KG1 (cell line): ENCODE results near the gene C1QB.
"Not testable (repeated sequence)": the region's sequence is repeated elsewhere in the genome, so short reads cannot be mapped to it uniquely, and the experiment has no call there.

ENCODE experiments used
- DNase-seq: peaks from one replicate; lab custom pipeline; 2025; lab: John Stamatoyannopoulos, UW

C1QB gene

DNA sequence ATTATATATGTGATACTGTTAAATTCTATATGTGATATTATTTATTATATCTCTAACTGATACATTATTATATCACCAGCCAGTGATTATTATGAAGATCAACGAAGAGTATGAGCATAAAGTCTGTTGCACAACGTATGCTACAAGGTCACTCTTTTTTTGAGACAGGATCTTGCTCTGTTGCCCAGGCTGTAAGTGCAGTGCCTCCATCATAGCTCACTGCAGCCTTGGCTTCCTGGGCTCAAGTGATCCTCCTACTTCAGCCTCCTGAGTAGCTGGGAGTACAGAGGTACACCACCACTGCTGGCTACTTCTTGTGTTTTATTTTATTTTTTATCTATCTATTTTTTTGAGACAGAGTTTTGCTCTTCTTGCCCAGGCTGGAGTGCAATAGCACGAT lies 43.6 kb downstream of the C1QB start:
- DNase-seq: no peak

DNA sequence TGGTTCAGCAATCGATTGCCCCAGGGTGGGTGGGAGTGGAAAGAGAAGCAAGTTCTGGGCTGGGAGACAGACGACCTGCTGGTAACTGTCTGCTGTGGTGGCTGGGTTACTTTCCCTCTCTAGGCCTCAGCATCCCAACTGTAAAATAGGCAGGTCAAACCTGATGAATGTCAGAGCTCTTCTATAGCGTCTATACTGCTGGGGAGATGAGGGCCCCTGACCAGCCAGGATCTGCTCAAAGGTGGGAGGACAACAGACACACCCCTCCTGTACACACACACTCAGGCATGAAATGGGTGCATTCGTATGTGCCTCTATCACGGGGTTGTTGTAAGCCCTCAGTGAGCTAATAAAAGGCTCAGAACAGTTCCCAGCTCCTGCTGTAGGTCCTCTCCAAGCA lies 44.9 kb downstream of the C1QB start:
- no peak for DNase-seq

DNA sequence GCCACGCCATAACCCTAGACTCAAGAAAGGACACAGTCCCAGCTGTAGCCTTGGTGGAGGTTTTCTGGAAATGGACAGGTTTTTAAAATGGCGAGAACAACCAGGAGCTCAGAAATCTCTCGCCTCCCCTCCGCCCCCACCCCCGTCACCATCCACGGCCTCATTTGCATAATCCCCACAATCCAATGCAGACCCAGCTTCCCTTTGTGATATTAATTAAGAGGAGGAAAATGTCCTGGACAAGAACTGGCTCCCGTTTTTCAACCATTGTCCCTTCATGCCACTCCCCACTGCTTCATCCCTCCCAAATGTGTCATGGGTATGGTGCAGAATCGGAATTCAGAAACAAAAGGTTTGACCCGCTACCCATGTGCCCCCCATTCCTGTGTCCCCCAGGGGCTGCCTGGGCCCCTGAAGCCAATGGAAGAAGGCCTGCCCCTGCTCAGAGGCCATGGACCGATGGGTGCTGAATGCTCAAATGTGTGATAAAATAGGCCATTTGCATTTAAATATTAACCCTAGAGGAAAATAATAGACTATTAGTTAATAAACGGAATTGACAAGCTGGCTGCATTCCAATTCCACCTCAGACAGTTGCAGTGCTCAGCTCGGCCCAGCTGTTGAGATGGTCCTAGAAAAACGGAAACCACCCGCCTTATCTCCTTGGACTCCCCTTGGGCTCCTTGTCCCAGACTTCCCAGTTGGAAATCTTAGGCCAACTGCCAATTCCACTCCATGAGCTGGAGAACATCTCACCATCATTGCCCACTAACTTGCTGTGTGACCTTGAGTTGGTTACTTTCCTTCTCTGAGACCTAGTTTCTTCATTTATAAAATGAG lies 46.9 kb downstream of the C1QB start:
- DNase-seq: no peak

DNA sequence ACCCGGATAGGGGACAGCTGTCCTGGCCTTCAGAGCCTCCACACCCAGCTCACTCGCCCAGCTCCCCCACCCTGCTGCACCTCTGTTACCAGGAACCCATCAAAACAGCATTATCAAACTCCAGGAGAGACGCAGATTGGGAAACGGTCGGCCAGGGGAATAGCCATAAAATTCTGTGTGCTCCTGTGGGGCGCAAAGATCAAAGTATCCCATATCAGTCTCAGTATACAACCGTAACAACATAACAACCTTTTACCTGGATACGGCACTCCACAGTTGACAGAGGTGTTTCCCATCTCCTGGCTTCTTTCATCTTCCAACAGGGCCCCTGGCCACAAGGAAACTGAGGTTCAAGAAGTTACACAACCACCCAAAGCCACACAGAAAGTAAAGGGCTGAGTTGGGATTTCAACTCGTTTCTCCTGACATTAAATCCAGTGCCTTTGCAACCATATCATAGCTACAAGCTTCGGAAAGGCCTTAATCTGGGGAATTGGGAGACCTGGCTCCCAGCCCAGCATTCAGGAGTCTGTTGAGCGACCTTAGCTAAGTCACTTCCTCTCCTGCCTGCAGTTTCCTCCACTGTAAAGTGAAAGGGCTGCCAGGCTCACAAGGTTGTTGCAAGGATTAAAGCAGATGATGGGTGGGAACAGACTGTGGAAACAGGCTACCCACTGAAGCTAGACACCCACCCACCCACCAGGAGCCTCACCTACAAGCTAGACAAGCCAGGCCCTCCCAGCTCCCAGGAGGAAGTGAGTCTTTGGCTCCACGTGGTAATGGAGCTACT lies 49.5 kb downstream of the C1QB start:
- DNase-seq: no peak

DNA sequence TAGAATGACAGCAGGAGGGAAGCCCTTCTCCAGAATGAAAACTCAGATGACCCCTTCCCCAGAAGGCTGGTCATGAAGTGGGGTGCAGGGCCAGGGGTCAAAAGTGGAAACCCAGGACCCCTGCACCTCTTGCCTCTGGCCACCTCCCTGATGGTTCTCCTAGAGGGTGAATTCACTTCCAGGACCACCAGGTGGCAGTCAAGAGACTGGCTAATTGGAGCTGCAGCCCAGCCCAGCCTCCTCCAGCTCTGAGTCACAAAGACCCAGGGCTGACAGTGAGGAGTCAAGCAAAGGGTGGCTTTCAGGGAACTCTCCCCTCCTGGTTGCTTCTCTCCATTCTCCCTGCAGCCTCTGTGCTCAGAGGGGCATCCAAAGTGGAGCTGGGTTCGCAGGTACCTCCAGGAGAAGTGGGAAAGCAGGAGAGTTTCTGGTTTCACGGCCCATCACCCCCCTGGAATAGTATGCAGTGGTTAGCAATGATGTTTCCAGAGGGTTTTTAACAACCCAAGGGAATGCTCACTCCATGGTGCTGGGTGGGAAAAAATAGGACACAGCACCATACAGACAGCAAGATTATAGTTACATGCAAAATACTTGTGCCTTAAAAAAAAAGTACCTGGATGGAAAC lies 51.5 kb downstream of the C1QB start:
- DNase-seq: peak; percentile 63

DNA sequence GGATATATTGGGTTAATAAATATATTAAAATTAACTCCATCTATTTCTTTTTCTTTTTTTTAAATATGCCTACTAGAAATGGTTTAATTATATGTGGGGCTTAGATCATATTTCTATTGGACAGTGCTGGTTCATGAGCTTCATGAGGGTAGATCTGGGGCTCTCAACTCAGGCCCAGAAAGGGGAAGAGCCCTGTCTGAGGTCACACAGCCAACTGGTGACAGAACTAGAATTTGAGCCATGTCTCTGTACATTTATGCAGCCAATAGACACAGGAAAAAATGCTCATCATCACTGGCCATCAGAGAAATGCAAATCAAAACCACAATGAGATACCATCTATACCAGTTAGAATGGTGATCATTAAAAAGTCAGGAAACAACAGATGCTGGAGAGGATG lies 52.5 kb downstream of the C1QB start:
- DNase-seq: no peak

DNA sequence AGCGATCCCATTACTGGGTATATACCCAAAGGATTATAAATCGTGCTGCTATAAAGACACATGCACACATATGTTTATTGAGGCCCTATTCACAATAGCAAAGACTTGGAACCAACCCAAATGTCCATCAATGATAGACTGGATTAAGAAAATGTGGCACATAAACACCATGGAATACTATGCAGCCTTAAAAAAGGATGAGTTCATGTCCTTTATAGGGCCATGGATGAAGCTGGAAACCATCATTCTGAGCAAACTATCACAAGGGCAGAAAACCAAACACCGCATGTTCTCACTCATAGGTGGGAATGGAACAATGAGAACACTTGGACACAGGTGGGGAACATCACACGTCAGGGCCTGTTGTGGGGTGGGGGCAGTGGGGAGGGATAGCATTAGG lies 53.1 kb downstream of the C1QB start:
- DNase-seq: not testable (repeated sequence)

DNA sequence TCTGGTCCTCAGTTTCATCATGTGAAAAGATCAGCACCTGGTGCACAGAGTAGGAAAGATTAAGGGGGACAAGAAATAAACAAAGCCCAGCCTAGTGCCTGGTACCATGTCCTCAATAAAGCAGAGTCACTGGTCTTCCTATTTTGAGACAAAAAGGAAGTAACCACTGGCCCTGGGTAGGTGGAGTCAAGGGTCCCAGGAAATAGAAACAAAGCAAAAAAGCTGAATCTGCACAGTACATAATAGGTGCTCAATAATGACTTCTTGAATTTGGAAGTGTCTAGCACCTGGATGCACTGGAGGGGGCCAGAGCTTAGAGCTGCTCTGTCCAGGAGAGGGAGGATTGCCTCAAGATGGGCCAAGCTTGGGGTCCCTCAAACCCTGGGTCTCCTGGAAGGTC lies 55.7 kb downstream of the C1QB start:
- no peak for DNase-seq

DNA sequence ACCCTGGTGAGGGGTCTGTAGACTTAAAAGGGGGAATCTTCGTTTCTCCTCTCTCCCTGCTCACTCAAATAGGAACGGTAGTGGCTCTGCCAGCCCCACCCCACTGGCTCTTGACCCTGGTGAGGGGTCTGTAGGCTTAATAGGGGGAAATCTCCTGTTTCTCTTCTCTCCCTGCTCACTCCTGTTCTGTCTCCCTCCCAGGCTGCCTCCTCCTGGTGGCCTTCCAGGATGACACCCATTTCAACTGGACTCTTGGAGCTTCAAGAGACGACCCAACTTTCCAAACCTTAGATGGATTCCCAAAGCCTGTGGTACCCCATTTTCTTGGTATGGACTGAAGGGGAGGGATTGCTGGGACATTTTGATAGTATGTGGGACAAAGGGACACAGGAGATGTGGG lies 56.2 kb downstream of the C1QB start:
- no peak for DNase-seq

DNA sequence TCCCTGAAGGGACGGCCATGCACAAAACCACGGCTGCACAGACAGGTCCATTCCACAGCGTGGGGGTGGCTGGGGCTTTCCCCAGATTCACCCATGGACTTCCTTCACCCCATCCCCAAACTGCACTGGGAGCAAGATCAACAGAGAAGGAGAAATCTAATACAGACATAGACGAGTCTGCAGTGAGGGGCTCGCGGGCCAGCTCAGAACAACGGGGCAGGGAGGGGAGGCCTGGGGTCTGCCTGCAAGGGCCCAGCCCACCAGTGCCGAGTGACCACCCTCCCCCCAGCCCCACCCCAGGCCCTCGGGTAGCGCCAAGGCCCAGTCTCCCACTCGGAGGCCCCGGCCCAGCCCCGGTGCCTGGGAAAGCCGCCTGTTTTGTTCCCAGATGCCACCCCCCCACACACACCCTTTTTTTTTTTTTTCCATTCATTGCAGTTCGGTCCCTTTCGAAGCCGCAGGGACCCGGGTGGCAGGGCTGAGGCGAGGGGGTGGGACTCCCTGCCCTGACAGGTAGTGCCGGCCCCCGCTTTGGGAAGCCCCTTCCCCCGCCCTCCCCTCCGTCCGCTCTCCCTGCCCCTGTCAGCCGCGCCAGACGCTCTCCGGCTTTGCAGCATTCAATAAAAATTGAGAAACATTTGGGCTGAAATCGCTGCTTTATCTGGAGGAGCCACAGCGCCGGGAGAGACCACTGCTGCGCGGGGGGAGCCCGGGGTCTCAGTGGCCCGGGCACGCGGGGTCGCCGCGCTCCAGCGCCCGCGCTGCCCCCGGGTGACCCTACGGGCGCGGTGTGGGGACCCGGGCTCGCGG lies 57.1 kb downstream of the C1QB start:
- no peak for DNase-seq

DNA sequence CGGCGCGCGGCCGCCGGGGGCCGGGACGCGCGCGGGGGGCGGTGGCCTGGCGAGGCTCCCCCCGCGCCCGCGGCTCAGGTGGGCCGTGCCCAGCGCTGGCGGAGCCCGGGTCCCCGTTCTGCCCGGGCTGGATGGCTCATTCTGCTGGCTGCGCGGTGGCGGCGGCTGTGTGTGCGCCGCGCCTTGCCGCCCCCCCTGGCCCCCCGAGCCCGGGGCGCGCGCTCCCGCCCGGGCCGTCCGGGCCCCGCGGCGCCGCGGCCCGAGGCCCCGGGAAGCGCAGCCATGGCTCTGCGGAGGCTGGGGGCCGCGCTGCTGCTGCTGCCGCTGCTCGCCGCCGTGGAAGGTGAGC lies 57.6 kb downstream of the C1QB start, which contains the start of gene EPHB2:
Gene EPHB2 (plus strand): TSS at position 139 of the 349 bp plus-strand sequence. CDS start 144 bp downstream, at position 283.
- DNase-seq: no peak

DNA sequence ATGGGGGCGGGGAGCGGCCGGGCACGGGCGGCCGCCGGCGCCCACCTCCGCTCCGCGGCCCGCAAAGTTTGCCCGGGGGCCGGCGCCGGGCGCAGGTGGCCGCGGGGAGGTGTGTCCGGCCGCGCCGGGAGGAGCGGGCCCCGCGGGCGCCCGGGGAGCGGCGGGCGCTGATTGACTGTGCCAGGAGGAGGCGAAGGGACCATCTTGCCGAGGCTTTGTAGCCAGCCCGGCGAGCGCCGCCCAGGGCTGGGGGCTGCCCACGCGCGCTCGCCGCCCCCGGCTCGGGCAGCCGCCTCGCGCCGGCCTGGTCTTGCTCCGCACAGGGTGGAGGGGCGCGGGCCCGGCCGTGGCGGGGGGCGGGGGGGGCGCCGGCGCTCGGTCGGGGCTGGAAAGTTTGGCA lies 58.0 kb downstream of the C1QB start:
- DNase-seq: no peak
